ENCODE measurements around the gene DRC1. TPM values are rescaled to one million over a fixed set of nuclear protein-coding genes. Genes with fewer than 3 reads are reported as not detected.

The DRC1 gene
- polyA plus RNA-seq, 6 donors from 2014 or later: not detected

DNA sequence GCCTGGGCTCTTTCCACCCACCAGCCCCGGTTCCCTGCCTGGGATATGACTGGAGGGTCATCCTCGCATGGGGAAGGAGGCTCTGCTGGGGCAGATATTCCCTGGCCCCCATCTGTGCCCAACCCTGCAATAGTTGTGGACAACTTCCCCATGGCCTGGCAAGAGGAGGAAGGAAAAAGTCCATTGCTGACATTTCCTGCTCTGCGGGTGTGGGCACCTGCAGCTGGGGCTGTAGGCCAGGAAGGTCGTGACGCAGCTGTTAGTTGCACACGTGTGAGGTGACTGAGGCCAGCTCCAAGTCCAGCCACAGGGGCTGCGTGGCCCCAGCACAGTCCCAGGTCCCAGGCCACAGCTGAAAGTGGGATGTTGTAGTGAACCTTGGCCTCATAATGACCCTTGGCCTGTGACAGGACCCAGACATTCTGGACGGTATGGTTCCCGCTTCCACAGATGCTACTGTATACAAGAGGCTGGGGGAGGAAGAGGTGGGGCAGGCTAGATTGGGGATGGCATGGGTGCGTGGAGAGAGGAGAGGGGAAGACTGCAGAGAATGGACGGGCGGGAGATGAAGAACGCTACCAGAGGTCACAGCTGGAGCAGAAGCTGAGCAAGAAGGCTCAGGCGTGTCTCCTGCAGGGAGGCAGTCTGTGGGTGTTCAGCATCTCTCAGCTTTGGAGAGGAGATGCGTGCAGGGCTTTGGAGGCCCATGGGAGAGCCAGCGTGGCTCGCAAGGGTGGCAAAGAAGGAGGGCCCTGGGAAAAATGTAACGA is 54.1 kb downstream of the DRC1 start:
- H3K4me3 Mint-ChIP-seq: no peak overlapping the region
- H3K27ac Mint-ChIP-seq: no peak overlapping the region
- no peaks in the 10 kb centered on the region for H3K4me1 Mint-ChIP-seq
- no peak for DNase-seq
- peaks cover 0 to 2% (median 0%) of the 10 kb centered on the region in 7 donors for H3K9me3 Mint-ChIP-seq
- no peaks in the 10 kb centered on the region for H3K36me3 Mint-ChIP-seq
- peaks cover 0 to 12% (median 4%) of the 10 kb centered on the region in 3 donors for H3K27me3 Mint-ChIP-seq
- ATAC-seq (ENCODE audit: low read depth in 2 of 2): no peak

DNA sequence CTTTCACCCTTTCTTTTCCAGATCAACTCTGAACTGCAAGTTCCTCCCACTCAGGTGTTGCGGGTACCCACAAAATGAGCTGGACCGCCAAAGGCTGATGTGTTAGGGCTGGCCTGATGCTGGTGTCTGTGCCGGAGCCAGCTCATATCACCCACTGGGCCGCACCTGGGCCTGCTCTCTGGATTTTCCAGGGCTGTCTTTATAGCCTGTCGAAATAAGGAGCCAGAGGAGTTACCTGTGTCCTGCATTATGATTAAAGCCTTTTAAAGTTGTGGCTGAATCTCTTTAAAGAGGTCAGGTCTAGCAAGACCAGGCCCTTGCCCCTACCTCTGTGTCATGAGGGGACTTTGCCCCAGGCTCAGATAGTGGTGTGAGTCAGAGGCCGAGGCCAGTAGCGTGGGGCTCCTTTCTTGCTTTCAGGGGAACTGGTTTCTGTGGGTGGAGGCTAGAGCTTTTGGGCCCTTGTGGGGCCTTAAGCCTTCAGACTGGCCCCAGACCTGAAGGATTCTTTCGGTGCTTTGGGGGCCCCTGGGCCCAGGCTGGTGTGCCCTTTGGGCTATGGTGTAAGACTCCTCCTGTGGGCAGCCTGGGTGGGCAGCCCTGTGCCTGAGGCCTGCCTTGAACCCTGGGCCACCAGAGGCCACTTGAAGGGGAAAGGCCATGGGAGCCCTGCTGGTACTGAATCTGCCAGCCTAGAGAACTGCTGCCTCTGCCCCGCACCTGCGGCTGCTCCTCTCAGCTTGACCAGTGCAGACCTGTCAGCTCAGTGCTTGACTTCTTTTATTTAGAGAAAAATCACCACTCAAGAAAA is 54.9 kb downstream of the DRC1 start:
- H3K27ac Mint-ChIP-seq: no peak overlapping the region
- DNase-seq: no peak
- H3K36me3 Mint-ChIP-seq: no peaks in the 10 kb centered on the region
- no peak overlapping the region for H3K4me3 Mint-ChIP-seq
- H3K9me3 Mint-ChIP-seq: no peaks in the 10 kb centered on the region
- peaks cover 0 to 12% (median 4%) of the 10 kb centered on the region in 3 donors for H3K27me3 Mint-ChIP-seq
- ATAC-seq (ENCODE audit: low read depth in 2 of 2): no peak
- no peaks in the 10 kb centered on the region for H3K4me1 Mint-ChIP-seq

DNA sequence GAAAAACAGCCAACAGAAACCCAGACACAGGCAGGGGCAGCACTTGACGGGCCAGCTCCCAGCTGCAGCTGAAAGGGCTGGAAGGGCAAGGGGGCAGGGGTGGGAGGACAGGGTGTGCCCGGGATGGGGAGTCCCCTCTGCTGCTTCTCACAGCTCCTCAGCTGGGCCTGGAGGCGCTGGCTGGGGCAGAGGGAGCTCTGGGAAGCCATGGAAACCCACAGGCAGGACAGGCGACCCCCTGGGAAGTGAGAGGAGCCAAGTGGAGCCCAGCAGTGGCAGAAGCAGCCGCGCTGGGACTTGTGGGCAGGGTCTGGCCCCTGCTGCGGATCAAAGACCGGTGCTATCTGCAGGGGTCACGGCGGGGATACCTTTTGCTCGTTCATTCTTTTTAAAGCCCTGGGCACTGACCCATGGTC is 55.5 kb downstream of the DRC1 start:
- ATAC-seq (ENCODE audit: low read depth in 2 of 2) (no peak), DNase-seq (no peak)
- H3K4me3 Mint-ChIP-seq: no peak overlapping the region
- H3K36me3 Mint-ChIP-seq: no peaks in the 10 kb centered on the region
- H3K4me1 Mint-ChIP-seq: no peaks in the 10 kb centered on the region
- H3K9me3 Mint-ChIP-seq: no peaks in the 10 kb centered on the region
- H3K27me3 Mint-ChIP-seq: peaks cover 0 to 12% (median 4%) of the 10 kb centered on the region in 3 donors
- H3K27ac Mint-ChIP-seq: no peak overlapping the region

DNA sequence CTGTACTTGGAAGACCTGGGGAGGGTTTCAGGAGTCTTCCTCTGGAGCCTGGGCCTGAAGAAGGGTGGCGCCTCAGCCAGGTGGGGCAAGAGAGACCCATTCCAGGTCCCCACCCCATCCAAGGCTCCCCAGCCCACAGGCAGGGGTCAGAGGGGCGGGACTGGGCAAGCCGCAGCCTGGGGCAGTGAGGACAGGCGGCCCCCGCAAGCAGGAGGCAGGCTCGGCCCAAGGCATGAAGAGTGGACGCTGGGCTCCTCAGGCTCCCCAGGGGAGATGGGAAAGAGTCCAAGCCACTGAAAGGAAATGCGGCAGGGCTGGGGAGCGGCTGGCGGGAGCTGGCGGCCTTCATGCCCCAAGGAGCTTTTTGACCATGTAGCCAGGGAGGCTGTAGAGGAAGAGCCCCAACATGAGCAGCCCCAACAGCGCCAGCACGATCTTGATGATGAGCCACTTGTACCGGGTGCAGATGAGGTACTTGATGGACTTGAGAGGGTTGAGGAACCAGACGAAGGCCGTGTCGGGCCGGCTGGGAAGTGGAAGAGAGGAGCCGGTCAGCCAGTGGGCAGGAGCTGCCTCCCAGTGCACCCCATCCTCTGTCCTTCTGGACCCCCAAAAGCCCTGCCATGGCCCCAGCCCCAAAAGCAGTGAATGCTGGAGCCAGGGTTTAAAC is 56.1 kb downstream of the DRC1 start:
- Mint-ChIP-seq H3K4me3 (no peak overlapping the region), H3K36me3 (no peaks in the 10 kb centered on the region), H3K27ac (no peak overlapping the region), H3K9me3 (no peaks in the 10 kb centered on the region), H3K27me3 (peaks cover 0 to 12% (median 0%) of the 10 kb centered on the region in 3 donors), H3K4me1 (no peaks in the 10 kb centered on the region)
- ATAC-seq (ENCODE audit: low read depth in 2 of 2) (no peak), DNase-seq (no peak)

DNA sequence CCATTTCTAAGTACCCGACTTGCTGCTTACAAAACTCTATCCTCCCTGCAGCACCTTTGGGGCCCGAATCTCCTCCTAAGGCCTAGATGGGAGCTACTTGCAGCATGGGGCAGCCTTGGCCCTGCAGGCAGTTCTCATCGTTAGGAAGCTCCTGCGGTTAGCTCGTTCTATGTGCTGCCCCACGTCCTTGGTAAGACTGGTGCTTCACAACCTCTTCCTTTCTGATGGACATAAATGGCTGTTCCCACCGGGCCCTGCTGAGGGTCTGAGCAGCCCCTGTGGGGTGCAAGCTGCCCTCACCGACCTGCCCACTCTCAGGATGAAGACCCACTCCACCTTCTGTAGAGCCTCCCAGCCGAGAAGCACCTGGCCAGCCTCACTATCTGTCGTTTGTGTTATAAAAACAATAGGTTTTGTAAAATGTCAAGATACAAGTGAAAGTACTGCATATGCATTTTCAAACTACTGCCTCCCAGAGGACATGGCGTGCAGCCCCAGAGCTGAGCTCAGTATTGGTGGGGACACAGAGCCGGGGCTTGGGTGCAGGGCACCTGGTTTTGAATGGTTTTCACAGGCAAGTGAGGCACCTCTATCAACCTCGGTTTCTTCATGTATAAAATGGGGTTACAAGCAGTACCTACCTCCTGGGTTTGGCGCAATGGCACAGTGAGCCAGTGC is 56.8 kb downstream of the DRC1 start:
- no peaks in the 10 kb centered on the region for H3K36me3 Mint-ChIP-seq
- DNase-seq: no peak
- no peaks in the 10 kb centered on the region for H3K4me1 Mint-ChIP-seq
- H3K27ac Mint-ChIP-seq: peak overlapping the region in 1 of 6 donors; percentile 20
- peaks cover 0 to 6% (median 0%) of the 10 kb centered on the region in 3 donors for H3K27me3 Mint-ChIP-seq
- ATAC-seq (ENCODE audit: low read depth in 2 of 2): no peak
- H3K4me3 Mint-ChIP-seq: no peak overlapping the region
- H3K9me3 Mint-ChIP-seq: no peaks in the 10 kb centered on the region

DNA sequence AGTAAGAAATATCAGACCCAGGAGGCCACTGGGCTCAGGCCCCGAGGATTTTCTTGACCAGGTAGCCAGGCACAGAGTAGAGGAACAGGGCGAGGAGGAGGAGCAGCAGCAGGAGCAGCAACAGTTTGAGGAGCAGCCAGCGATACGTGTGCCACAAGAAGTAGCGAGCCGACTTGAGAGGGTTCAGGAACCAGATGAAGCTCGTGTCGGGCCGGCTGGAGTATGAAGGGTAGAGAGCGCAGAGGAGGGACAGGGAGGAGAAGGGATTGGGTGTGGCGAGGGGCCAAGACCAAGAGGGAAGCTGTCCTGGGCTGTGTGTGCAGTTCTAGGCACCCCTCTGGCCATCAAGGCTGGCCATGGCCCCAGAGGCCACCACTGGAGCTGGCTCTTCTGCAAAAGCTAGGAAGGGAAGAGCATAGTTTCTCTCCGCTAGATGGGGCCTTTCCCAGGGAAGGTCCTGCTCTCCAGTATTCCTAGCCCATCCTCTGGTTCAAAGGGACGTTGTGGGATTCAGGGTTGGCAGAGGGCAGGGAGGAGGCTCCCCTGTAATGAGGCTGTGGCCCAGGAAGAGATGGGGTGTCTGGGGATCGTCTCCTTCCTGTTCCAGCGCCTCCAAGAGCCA is 58.4 kb downstream of the DRC1 start:
- DNase-seq: no peak
- Mint-ChIP-seq H3K9me3 (no peaks in the 10 kb centered on the region), H3K27ac (no peak overlapping the region), H3K36me3 (no peaks in the 10 kb centered on the region), H3K27me3 (no peaks in the 10 kb centered on the region), H3K4me3 (peak overlapping the region in 1 of 8 donors; percentile 71), H3K4me1 (no peaks in the 10 kb centered on the region)
- ATAC-seq (ENCODE audit: low read depth in 2 of 2): no peak

DNA sequence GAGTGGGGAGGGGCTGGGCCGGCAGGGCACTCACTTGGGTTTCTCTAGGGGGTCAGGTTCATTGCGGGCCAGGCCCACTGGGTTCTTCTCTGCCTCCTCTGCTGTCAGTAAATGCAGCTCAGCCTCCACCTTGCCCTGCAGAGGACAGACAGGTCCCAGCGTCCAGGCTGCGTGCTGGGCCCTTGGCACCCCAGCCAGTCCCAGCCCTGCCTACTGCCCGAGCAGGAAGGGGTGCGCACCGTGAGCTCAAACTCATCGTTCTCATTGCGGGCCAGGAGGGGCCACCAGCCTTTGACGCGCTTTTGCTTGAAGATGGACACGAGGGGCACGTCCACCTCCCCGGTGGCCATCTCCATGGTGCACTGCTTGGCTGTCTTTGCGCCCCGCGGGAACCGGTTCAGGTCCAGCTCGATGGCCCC is 58.9 kb downstream of the DRC1 start:
- no peaks in the 10 kb centered on the region for H3K4me1 Mint-ChIP-seq
- H3K27ac Mint-ChIP-seq: no peak overlapping the region
- DNase-seq: no peak
- H3K27me3 Mint-ChIP-seq: no peaks in the 10 kb centered on the region
- H3K4me3 Mint-ChIP-seq: no peak overlapping the region
- no peaks in the 10 kb centered on the region for H3K36me3 Mint-ChIP-seq
- H3K9me3 Mint-ChIP-seq: no peaks in the 10 kb centered on the region
- ATAC-seq (ENCODE audit: low read depth in 2 of 2): no peak

DNA sequence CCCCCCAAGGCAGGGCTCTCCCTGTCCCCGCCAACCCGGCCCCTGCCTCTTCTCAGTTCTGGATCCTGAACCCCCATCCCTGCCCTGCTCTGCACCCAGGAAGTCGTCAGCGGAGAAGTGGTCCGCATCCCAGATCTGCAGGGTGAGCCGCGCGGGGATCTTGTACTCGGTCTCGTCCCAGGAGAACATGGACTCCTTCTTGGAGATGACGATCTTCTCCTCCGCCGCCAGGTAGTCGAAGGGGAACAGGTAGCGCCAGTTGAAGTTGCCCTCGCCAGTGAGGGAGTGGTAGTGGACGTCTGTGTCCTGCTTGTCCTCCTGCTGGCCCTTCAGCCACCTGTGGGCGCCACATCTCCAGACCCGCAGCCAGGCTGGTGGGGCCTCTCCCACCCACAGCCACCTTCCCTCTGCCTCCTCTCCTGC is 59.9 kb downstream of the DRC1 start:
- H3K36me3 Mint-ChIP-seq: no peaks in the 10 kb centered on the region
- H3K27ac Mint-ChIP-seq: no peak overlapping the region
- H3K27me3 Mint-ChIP-seq: no peaks in the 10 kb centered on the region
- H3K4me1 Mint-ChIP-seq: no peaks in the 10 kb centered on the region
- DNase-seq (no peak), ATAC-seq (ENCODE audit: low read depth in 2 of 2) (no peak)
- H3K9me3 Mint-ChIP-seq: no peaks in the 10 kb centered on the region
- H3K4me3 Mint-ChIP-seq: no peak overlapping the region

DNA sequence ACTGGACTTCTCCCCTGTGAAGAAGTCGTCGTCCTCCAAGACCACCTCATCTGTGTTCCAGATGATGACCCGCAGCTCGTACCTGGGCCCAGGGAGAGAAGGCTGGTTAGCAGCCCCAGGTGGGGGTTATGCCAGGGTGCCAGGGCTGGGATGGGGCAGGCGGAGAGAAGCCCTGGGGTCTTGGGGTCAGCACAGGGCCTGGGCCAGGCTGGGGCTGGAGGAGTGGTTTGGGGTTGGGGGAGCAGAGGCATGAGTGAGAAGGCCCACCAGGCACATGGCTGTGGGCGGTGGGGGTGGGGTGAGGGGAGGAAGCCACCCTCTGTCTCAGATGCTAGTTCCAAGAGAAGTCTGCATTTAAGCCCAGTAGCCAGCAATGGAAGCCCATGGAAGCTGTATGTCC is 60.4 kb downstream of the DRC1 start:
- ATAC-seq (ENCODE audit: low read depth in 2 of 2): no peak
- Mint-ChIP-seq H3K4me3 (no peak overlapping the region), H3K27me3 (no peaks in the 10 kb centered on the region), H3K27ac (no peak overlapping the region), H3K4me1 (no peaks in the 10 kb centered on the region), H3K36me3 (no peaks in the 10 kb centered on the region), H3K9me3 (no peaks in the 10 kb centered on the region)
- no peak for DNase-seq

DNA sequence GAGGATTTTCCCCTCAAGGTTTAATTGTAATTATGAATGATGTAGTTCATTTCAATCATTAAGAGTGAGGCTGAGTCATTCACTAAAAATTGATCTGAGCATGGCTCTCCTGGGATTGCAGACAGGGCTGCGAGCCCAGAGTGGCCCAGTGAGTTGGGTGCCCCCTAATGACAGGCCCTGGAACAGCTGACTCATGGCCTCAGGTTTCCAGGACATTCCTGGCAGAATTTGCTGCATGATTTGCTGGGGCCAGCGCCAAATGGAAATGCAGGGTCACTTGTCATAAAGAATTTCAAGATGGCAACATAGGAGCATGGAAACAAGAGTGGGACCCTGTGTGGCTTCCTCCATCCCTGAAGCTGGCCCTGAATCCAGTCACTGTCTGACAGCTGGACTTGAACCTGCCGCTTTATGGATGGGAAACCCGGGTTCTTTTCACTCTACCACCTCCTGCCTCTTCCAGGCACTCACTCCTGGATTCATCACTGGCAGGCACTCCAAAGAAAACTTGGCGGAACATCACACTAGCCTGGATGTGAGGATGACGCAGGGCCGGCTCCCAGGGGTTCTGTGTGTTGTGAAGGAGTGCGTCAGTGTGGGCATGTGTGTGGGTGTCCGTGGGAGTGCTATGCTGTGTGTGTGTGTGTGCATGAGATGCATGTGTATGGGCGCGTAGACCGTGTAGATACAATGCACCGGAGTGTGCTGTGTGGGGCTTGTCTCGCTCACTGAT is 61.0 kb downstream of the DRC1 start:
- Mint-ChIP-seq H3K4me3 (no peak overlapping the region), H3K27me3 (no peaks in the 10 kb centered on the region), H3K27ac (peak overlapping the region in 1 of 6 donors; percentile 42), H3K4me1 (no peaks in the 10 kb centered on the region), H3K36me3 (no peaks in the 10 kb centered on the region), H3K9me3 (no peaks in the 10 kb centered on the region)
- ATAC-seq (ENCODE audit: low read depth in 2 of 2) (no peak), DNase-seq (no peak)

DNA sequence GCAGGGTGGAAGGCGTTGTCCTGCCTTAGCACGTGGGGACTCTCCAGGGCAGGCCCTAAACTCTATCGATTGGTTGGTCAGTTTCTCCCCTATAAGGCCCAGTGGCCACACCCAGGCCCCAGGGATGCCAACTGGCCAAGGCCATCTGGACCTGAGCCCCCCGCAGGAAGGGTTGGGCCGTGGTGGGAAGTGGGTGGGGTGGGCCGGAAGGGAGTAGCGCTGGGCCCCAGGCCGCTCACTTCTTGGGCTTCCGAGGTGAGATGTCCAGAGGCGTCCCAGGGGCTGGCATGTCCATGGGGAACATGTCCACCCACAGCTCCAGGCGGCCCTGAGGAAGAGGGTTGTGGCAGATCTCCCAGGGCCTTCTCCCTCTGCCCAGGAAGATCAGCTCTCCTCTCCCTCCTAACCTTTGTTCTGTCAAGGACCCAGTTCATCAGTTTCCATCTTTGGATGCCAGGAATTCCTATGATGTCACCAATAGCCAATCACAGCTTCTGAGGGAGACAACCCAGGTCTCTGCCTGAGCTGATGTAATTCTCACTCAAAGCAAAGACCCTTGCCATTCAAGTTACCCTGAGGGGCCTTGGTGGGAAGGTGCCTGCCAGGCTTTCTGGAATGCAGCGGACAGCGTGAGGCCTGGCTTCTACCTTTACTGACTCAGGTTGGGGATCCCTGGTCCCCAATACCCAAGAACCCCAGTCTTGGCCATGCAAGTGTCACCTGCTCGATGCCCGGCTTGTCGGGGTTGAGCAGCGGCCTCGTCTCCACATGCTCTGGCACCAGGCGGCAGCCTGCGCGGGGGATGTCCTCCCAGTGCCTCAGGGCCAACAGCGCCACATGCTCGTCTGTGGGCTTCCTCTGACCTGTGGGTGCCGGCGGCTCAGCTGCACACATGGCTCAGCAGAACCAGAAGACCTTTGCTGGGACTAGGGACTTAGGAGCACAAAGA is 61.8 kb downstream of the DRC1 start:
- H3K36me3 Mint-ChIP-seq: no peaks in the 10 kb centered on the region
- no peak overlapping the region for H3K27ac Mint-ChIP-seq
- peaks cover 0 to 4% (median 1%) of the 10 kb centered on the region in 7 donors for H3K9me3 Mint-ChIP-seq
- no peaks in the 10 kb centered on the region for H3K4me1 Mint-ChIP-seq
- no peak overlapping the region for H3K4me3 Mint-ChIP-seq
- DNase-seq (no peak), ATAC-seq (ENCODE audit: low read depth in 2 of 2) (no peak)
- H3K27me3 Mint-ChIP-seq: no peaks in the 10 kb centered on the region
